HEK293T (cell line): ENCODE results near the gene FILIP1.

ENCODE experiments used
- CTCF ChIA-PET: fragments of 350-600 bp; formaldehyde crosslinking; extraction: SDS; loops from one replicate; lab custom pipeline; 2021; ENCODE audit warnings: antibody characterized with exemption, inconsistent platforms; lab: Yijun Ruan, JAX
- POLR2A ChIA-PET: fragments of 350-600 bp; formaldehyde crosslinking; extraction: SDS; loops from one replicate; lab custom pipeline; 2020; ENCODE audit warnings: antibody characterized with exemption, inconsistent platforms; lab: Yijun Ruan, JAX
- DNase-seq: peaks from one replicate; pipeline ENCODE4 v3.0.0; 2012; ENCODE audit warnings: mixed read lengths; ENCODE audit errors: extremely low spot score
- ARNT ChIP-seq: fragments of 450-650 bp; IDR thresholded peaks from 2 replicates; pipeline ENCODE4 v1.6.1; 2017; ENCODE audit warnings: mild to moderate bottlenecking
- BHLHE40 ChIP-seq: fragments of 450-650 bp; IDR thresholded peaks from 2 replicates; pipeline ENCODE4 v1.6.1; 2016; ENCODE audit warnings: mild to moderate bottlenecking, moderate library complexity, borderline replicate concordance
- CTBP1 ChIP-seq: fragments of 450-650 bp; IDR thresholded peaks from 2 replicates; pipeline ENCODE4 v1.6.1; 2016; ENCODE audit warnings: borderline replicate concordance
- ELF4 ChIP-seq: fragments of 450-650 bp; IDR thresholded peaks from 2 replicates; pipeline ENCODE4 v1.6.1; 2017; ENCODE audit warnings: antibody characterized with exemption
- FOXA1 ChIP-seq: fragments of 450-650 bp; IDR thresholded peaks from 2 replicates; pipeline ENCODE4 v1.6.1; 2016; ENCODE audit warnings: mild to moderate bottlenecking
- FOXK2 ChIP-seq: fragments of 450-650 bp; IDR thresholded peaks from 2 replicates; pipeline ENCODE4 v1.6.1; 2016; ENCODE audit warnings: mild to moderate bottlenecking
- FOXM1 ChIP-seq: fragments of 450-650 bp; IDR thresholded peaks from 2 replicates; pipeline ENCODE4 v1.6.1; 2017; ENCODE audit warnings: mild to moderate bottlenecking, borderline replicate concordance
- HDGF ChIP-seq: fragments of 450-650 bp; IDR thresholded peaks from 2 replicates; pipeline ENCODE4 v1.6.1; 2017; ENCODE audit warnings: antibody characterized with exemption, borderline replicate concordance
- L3MBTL2 ChIP-seq: fragments of 450-650 bp; conservative IDR thresholded peaks from 2 replicates; pipeline ENCODE4 v1.6.1; 2016; ENCODE audit warnings: mild to moderate bottlenecking
- LEF1 ChIP-seq: fragments of 450-650 bp; IDR thresholded peaks from 2 replicates; pipeline ENCODE4 v1.6.1; 2017; ENCODE audit warnings: mild to moderate bottlenecking, borderline replicate concordance
- NFRKB ChIP-seq: fragments of 450-650 bp; IDR thresholded peaks from 2 replicates; pipeline ENCODE4 v1.6.1; 2016; ENCODE audit warnings: mild to moderate bottlenecking, moderate library complexity
- SP1 ChIP-seq: fragments of 450-650 bp; IDR thresholded peaks from 2 replicates; pipeline ENCODE4 v1.6.1; 2017
- SUZ12 ChIP-seq: fragments of 450-650 bp; IDR thresholded peaks from 2 replicates; pipeline ENCODE4 v1.6.1; 2016; ENCODE audit warnings: mild to moderate bottlenecking
- TARDBP ChIP-seq: fragments of 450-650 bp; IDR thresholded peaks from 2 replicates; pipeline ENCODE4 v1.6.1; 2016
- ZNF384 ChIP-seq: fragments of 450-650 bp; IDR thresholded peaks from 2 replicates; pipeline ENCODE4 v1.6.1; 2016
- TF ChIP-seq, protein P1 (sequence below): fragments of 450-650 bp; IDR thresholded peaks from 2 replicates; pipeline ENCODE4 v1.6.1; 2016

FILIP1 gene

DNA sequence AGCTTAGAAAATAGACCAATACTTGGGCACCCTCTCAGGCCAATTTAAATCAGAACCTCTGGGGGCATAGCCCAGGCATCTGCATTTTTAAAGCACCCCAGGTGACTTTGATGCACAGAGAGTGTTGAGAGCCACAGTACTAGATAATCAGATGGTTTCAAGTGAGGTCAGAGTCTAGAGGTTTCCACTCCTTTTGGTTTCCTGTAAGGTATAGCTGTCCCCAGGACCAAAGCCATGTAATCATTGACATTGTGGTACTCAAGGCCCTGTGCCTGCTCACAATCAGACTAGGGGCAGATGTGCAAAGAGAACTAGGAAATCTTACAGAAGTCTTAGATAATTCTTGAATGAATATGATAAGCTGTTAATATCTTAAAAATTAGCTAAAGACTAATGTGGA is 9.1 kb downstream of the FILIP1 start:
- DNase-seq: no peak
- ChIA-PET POLR2A (no interaction called here), CTCF (no interaction called here)
- TF ChIP-seq, protein P1, sequence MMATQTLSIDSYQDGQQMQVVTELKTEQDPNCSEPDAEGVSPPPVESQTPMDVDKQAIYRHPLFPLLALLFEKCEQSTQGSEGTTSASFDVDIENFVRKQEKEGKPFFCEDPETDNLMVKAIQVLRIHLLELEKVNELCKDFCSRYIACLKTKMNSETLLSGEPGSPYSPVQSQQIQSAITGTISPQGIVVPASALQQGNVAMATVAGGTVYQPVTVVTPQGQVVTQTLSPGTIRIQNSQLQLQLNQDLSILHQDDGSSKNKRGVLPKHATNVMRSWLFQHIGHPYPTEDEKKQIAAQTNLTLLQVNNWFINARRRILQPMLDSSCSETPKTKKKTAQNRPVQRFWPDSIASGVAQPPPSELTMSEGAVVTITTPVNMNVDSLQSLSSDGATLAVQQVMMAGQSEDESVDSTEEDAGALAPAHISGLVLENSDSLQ: no peak
- TF ChIP-seq ELF4: no peak
- TF ChIP-seq HDGF: no peak
- TF ChIP-seq FOXK2: no peak
- no peak for TF ChIP-seq CTBP1

DNA sequence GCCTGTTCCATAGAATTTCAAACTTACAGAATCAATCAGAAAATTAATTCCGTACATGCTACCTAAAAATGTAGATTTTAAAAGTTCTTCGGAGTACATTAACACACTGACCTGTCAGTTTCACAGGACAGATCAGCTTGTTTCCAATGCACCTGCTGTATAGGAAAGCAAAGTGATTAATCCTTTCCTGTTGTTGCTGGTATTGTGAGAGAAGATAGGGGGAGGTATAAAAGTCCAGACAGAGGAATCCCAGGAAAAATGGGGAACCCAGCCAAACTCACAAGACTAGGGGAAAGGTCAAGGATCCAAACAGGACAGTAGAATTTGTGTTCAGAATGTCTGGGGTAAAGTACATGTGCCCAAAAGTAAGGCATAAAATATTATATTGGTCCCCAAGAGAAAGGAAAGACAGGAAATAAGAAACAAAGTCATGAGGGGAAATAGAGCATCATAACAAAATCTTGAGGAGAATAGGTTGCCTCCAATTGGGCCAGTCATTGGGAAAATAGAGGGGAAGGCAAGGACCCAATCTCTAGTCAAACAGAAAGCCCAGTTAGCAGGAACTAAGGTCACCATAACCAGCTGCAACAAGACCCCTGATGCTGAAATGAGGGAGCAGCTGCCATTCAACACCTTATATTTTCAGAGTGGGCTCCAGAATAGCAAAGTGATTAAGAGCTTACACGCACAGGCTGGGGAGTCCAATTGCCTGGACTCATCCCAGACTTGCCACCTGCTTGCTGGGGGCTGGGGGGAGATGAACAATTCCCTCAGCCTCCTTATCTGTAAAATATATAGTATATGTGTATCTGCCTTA is 10.3 kb downstream of the FILIP1 start:
- ChIA-PET POLR2A (no interaction called here), CTCF (no interaction called here)
- TF ChIP-seq, protein P1: no peak
- TF ChIP-seq CTBP1 (no peak), NFRKB (no peak), ZNF384 (no peak), ELF4 (no peak), FOXA1 (no peak), LEF1 (no peak), FOXM1 (no peak), FOXK2 (no peak)
- no peak for DNase-seq

DNA sequence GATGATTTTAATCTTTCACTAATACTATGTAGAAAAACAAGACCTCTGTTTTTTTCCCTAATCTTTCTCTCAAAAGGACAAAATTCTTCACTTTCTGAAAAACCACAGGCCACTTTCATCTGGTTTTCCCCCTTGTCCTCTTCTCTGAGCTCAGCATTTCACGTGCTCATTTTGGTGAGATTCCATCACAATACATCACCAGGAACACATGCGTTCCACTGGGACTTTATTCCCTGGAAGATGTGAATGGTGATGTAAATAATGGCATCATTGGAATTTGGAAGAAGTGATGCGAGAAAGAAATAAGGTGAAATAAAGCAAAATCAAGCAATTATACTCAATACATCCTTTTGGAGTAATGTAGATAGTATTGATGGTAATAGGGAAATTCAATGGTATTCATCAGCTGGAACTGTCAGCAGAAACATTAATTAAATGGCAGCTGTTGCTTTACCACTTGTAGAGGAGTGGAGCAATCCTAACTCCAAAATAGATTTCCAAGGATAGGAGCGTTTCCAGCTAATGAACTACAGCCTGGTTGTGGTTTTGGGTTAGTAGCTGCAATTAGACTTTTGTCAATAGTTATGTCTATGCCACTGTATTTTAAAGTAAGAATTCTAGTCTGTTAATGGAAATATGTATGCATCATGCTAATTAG is 11.5 kb downstream of the FILIP1 start:
- DNase-seq: no peak
- POLR2A ChIA-PET: no interaction called here
- CTCF ChIA-PET: interaction anchor here (0.5 to 0.6 kb wide), 2 partner anchors 84 to 131 kb away, joined by 3 to 5 read pairs; no protein-coding TSS in a partner anchor

DNA sequence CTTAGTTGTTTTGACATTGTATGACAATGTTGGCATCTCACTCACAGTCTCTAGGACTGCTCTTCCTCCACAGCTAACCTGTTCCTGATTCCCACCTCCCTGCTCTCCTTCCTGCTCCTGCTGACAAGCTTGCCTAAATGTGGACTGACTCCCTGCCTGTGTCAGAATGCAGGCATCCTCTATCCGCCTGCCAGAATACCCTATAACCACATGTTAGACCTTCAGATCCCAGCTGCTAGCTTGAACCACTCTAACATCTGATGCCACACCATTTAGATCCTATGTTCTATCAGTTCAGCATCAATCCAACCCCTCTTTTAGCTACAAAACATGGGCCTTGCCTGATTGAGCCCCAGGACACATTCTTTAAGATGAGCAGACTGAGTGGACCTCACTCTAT is 12.2 kb downstream of the FILIP1 start:
- POLR2A ChIA-PET: no interaction called here
- CTCF ChIA-PET: no interaction called here

More for the DNA sequence above, 11.5 kb downstream of the FILIP1 start:
- TF ChIP-seq FOXM1 (no peak), BHLHE40 (no peak), FOXA1 (no peak), ARNT (no peak), LEF1 (no peak), HDGF (no peak), NFRKB (no peak), L3MBTL2 (no peak), ELF4 (no peak), SP1 (no peak), TARDBP (no peak), ZNF384 (no peak), SUZ12 (no peak)
- TF ChIP-seq, protein P1: no peak

DNA sequence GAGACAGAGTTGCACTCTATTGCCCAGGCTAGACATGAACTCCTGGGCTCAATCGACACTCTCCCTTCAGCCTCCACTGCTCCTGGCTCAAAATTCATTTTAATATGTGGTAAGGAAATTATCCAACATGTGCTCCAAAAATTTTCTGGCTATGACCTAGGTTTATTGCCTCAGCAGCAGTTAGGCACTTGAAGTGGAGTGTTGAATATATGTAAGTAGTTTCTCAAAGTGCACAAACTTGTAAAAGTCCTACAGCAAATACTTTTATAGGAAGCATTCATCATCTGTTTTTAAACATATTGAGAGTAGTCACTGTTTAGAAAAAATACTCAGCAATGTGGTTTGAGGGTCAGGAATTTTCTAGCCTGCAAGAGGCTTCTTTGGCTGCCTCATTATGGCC is 13.2 kb downstream of the FILIP1 start:
- CTCF ChIA-PET: no interaction called here
- DNase-seq: no peak
- TF ChIP-seq BHLHE40 (no peak), ARNT (no peak), TARDBP (no peak), SUZ12 (no peak), LEF1 (no peak), SP1 (no peak), FOXM1 (no peak), ZNF384 (no peak), HDGF (no peak), NFRKB (no peak), ELF4 (no peak)
- TF ChIP-seq, protein P1: no peak
- POLR2A ChIA-PET: no interaction called here

More for the DNA sequence above, 12.2 kb downstream of the FILIP1 start:
- no peak for DNase-seq
- no peak for TF ChIP-seq HDGF
- no peak for TF ChIP-seq TARDBP
- no peak for TF ChIP-seq ARNT
- TF ChIP-seq, protein P1: no peak
- no peak for TF ChIP-seq ELF4
- TF ChIP-seq FOXK2: no peak
- TF ChIP-seq BHLHE40: no peak
- TF ChIP-seq L3MBTL2: no peak
- TF ChIP-seq LEF1: no peak
- TF ChIP-seq ZNF384: no peak
- no peak for TF ChIP-seq FOXA1
- no peak for TF ChIP-seq FOXM1
- TF ChIP-seq SUZ12: no peak
- no peak for TF ChIP-seq NFRKB
- TF ChIP-seq SP1: no peak
- TF ChIP-seq CTBP1: no peak
